HG03558 (cell line): ENCODE results near the gene APP.
"Not testable (repeated sequence)": the region's sequence is repeated elsewhere in the genome, so short reads cannot be mapped to it uniquely, and the experiment has no call there.

ENCODE experiments used
- ATAC-seq: cut with Tn5 transposase; IDR thresholded peaks from one replicate; pipeline ENCODE4 v1.9.1; 2021; ENCODE audit warnings: moderate number of reproducible peaks; ENCODE audit not compliant: unreplicated experiment; ENCODE audit errors: extremely low read depth

APP gene

DNA sequence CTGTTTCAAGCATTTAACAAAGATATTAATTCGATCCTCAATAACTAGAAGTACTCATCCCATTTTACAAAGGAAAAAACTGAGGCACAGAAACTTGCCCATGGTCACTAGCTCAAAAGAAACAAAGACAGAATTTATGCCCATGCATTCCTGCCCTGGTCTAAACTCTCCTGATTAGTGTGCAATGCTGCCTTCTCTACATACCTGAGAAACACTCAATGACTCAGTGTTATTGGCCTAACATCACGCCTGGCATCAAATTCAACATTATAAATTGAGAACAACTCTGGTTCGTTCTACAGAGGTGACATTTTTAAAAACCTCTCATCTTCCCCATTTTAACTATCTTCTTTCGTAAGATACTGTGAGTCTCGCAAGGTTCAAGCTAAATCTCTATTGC is 5.2 kb downstream of the APP start:
- ATAC-seq, result no peak

DNA sequence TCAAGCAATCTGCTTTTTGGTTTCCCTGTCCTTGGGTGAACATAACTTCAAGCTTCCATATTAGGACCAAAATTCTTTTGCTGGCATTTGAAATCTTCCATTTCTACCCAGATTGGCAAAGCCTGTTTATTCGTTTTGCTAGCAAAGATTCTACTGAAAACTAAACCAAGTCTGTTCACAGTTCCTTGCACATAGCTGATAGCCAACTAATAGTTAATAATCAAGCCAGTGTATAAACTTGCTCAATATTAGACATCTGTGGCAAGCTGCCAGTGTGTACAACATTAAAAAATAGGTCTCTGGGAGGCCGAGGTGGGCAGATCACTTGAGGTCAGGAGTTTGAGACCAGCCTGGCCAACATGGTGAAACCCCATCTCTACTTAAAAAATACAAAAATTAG is 6.3 kb downstream of the APP start:
- ATAC-seq, result no peak

DNA sequence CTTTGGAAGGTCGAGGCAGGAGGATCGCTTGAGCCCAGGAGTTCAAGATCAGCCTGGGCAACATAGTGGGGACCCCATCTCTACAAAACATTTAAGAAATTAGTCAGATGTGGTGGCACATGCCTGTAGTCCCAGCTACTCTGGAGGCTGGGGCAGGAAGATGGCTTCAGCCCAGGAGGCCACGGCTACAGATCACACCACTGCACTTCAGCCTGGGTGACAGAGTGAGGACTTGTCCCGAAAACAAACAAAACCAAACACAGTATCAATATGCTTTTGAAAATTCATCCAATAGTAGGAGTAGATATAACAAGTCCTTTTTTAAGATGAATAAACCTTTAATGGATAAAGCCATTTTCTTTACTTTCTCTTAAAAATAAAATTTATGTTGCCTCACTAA is 8.5 kb downstream of the APP start:
- no peak for ATAC-seq

DNA sequence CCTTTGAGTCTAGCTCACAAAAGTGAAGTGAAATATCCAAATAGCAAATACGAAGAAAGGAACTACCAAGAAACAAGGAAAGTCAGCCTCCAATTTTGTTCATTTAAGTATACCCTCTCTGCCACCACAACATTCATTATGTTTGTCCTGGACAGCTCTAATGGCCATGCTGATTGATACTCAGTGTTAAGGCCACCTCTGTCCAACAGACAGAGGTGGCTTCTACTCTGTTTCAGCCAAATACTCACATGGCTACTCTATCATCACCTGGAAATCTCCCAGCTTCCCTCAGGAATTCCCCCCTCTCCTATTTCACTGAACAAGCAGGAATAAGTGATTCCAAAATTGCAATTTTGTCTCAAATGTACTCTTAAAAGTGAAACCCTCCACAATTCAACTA is 10.7 kb downstream of the APP start:
- no peak for ATAC-seq

DNA sequence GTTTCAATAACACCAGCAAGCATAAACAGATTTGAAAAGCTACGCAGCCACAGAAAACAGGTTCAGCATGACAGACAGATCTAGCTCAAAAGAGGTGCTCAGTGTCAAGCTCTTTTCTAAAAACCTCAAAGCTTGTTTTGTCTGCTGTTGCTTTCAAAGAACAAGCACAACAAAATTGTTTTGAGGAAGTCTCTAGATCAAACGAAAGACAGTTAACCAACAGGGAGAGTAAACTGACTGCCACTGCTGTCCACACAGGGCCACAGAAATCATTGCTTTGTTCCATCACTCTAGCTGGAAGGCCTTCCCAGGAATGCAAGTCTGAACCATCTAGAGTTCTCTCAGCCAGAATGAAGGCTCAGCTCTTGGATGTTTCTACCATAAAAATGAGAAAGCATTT is 12.8 kb downstream of the APP start:
- no peak for ATAC-seq

DNA sequence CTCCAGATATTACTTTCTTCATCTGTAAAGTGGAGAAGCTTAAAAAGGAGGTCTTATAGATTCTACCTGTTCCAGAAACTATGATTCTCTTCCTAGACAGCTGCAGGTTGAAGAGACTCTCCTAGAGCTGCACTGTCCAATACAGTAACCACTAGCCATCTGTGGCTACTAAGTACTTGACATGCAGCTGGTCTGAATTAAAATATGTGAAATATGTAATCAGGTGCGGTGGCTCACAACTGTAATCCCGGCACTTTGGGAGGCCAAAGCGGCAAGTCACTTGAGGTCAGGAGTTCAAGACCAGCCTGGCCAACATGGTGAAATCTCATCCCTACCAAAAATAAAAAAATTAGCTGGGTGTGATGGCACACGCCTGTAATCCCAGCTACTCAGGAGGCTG is 15.8 kb downstream of the APP start:
- no peak for ATAC-seq

DNA sequence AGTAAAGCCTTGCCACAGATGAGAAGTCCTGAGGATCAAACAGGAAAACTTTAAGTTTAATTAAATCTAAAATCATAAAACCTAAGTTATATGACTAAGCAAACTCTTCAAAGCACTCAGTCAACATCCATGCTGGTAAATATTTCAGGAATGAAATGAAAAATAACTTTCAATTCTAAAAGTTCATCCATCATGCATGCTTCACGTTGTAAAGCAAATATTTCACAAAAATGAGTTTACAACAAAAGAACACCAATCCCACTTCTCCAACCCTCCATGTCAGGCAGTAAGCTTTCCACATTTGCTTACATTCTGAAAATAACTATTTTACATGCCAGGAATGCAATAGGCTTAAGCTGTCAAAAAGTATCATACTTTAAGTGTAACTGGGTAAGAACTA is 16.8 kb downstream of the APP start:
- no peak for ATAC-seq

DNA sequence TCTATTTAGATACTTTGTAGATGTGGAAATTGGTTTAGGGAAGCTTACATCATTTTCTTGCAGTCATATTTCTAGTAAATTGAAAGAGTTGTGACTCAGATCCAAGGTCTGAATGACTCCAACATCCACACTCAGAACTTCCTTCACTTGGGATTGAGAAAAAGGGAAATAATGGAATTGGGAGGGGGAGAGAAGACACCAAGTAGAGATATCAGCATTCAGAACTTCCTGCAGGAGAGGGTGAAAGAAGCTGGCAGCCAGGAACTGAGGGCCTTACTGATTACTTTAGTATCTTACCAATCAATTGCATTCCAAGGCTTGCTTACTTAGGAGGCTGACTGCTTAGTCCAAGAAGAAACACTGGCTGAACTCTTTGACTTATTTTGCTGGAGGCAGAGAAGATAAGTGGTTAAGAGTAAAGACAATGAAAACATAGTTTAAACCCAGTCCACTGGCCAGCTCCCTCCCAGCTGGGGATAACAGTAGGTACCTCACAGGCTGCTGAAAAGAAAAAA is 21.7 kb downstream of the APP start:
- ATAC-seq, result no peak

DNA sequence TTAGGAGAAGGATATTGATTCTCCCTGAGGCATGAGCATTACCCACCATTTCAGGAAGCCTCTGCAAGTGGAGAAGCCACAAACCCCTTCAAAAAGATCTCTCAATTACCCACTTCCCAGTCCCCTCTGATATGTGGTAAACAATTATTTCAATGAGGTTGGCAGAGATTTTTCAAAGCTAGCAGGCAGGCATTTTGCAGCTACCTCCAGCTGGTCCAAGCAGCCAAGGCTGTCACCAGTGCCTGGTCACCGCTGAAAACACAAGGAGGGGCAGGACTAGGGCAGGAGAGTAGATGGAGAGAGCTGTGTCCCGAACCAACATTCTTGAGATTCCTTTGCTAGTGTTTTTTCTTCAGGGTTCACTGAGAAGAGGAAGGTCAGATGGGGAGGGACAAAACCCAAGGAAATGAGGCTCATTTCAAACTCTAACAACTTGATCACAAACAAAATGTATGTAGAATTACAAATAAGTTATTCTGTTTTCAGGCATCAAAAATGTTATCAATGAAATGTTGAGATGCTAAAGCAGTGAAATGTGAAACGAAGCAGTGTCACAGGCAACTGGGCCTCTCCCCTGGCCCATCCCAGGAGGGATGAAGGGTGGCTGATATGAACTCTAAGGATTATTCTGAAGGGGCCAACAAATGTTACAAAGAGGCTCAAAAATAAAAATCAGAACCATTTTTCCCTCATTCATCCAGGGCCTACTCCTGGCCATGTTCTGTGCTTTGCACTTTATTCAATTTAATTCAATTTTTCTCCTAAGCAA is 22.3 kb downstream of the APP start:
- no peak for ATAC-seq

DNA sequence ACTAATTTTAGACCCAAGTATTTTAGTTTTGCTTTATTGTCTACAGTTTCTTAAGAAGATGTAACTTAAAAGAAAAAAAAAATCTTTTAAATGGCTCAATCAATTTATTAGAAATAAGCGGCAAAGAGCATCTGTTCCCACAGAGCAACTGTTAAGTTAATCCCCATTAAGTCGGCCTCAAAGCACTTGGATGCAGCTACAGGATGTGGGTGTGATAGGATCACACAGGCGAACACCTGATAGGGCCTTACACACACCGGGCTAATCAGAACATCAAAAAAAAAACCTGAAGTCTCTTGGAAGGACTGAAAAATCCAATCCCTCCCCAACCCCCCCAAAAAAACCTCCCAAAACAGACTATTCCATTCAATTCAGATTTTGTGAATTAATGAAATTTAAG is 23.0 kb downstream of the APP start:
- no peak for ATAC-seq

DNA sequence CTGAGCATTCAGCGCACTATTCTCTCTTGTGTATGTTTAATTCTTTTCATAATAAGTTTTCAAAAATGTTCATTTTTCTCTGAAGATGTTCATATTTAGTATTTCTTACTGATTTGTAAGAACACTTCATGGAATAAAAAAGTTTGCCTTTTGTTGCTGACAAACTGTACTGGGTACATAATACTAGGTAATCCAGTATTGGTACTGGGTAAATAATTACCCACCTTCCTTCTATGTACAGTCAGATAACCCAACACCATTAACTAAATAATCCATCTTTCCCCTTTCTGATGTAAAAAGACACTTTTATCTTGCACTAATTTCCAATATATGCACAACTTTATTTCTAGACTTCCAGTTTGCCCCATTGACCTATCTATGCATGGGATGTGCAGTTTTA is 23.9 kb downstream of the APP start:
- no peak for ATAC-seq

DNA sequence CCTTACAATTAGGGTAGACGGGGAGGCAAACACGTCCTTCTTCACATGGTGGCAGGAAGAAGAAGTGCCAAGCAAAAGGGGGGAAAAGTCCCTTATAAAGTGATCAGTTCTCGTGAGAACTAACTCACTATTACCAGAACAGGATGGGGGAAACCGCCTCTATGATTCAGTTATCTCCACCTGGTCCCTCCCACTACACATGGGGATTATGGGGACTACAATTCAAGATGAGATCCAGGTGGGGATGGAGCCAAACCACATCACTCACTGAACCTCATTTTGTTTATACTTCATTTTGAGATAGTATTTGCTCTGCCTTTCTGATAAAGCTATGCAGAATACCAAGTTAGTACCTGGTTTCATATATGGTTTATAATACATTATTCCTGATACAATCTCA is 26.5 kb downstream of the APP start:
- no peak for ATAC-seq

DNA sequence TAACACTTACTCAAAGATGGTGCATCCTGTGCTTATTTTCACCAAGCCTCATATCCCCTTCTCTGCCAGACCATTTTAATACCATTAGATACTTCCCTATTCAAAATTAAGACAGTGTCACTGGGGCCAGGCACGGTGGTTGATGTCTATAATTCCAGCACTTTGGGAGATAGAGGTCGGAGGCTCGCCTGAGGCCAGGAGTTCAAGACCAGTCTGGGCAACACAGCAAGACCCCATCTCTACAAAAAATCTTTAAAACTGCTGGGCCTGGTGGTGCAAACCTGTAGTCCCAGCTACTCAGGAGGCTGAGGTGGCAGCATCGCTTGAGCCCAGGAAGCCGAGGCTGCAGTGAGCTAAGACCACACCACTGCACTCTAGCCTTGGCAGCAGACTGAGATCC is 28.2 kb downstream of the APP start:
- ATAC-seq, result no peak

DNA sequence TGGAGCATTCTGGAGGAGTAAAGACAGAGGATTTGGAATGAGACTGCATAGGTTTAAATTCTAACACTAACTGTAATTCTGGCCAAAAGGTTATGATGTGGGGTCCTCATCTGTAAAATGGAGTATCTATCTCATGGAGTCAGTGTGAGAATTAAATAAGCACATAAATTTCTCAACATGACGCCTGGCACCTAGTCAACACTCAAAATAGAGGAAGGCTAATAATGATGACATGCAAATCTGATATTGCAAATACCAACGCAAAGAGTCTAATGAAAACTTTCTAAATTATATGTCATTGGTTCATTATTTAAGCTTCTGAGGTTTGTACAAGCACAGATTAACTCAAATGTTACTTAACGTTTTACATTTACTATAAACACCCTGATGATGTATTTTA is 29.6 kb downstream of the APP start:
- ATAC-seq, result no peak

DNA sequence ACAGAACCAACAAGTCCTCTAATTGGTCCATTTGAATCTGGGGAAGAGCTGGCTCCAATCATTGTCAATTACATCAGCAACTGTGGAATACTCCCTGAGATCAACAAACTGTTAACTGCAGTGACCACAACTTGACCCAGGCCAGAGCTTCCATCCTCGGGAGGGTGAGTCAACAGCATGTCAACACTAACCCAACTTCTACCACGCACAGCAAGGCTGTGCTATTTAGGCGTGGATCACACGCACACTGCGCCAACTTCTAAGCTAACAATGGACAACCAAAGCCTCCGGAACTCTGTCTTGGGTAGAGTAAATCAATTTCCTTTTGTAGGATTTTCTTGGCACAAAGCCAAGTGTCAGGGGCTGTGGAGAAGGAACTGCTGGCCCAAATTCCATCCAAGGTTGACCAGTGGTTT is 30.4 kb downstream of the APP start:
- no peak for ATAC-seq

DNA sequence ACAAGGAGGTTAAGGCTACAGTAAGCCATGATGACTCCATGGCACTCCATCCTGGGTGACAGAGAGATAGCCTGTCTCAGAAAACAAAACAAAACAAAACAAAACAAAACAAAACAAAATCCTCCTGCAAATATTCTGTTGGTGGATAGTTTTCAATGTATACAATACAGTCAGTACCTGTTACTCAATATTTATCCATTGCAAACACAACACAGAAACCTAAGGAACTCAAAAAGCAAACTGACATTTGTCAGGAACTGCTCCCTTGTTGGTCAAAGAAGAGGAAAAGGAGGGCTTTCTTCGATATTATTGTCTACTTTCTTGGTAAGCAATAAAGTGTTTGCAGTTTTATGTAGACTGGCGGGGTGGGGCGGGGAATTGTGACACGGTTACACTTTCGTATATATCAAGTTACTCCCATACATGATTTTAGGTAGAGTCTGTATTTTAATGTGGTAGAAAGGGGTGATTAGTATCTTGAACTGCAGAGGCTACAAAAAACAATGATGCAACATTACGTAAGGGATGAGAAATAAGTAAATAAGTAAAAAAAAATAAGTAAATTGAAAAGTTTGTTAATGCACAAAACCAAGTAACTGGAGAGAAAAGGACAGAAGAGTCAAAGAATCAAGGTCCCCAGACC is 31.8 kb downstream of the APP start:
- ATAC-seq, result no peak

DNA sequence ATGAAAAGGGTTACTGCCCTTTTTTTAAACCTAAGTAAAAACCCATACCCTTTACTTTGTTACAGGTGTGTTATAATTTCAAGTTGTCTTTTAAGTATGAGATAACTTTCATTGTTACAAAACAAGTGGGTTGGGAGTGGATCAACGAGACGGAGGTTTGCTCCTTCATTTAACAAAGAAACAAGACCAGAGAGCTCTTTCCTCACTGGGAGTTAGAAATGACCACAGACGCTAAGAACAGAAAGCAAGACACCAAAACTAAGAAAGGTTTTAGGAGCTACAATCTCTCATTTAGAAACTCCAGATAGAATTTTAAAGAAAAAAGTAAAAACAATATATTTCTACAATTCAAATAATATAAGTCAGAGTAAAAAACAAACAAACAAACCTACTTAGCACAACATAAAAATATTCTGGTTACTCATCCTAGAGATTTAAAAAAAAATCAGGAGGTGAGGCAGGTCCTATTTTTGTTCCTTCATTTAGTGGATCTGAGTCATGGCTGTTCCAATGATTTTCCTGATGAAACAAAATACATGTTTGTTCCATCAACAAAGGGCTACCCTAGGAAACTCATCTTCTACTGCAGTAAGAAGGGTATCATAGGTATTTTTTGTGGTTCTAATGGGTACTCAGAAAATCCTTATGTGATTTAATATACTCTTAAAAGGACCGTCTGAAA is 33.0 kb downstream of the APP start:
- no peak for ATAC-seq

DNA sequence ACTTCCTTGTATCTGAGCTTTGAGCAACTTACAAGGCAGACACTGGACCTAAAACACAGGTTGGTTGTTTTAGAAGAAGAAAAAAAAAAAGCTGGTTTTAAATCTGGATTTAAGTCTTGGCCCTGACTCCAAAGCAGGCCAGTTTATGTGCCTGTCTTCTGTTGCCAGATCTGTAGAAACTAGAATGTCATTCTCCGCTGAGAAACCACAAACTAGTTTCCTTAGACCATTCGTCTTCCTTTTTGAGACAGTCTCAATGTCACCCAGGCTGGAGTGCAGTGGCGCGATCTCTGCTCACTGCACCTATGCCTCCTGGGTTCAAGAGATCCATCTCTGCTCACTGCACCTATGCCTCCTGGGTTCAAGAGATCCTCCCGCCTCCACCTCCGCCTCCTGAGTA is 33.9 kb downstream of the APP start:
- ATAC-seq, result peak; percentile 97

DNA sequence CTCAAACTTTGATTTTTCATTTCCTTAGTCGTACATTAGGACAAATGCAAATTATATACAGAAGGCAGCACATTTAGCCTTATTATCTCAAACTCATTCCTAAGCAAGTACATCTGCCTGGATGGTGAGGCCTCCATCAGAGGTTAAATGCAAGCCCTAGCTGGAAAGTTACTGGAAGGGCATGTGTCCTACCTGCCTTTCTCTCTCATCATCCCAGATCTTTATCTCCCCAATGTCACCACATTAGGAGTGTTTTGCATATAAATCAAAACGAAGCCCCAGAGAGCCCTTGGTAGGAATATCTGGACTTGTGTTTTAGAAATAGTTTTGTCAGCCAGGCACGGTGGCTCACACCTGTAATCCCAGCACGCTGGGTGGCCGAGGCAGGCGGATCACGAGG is 35.0 kb downstream of the APP start:
- no peak for ATAC-seq

DNA sequence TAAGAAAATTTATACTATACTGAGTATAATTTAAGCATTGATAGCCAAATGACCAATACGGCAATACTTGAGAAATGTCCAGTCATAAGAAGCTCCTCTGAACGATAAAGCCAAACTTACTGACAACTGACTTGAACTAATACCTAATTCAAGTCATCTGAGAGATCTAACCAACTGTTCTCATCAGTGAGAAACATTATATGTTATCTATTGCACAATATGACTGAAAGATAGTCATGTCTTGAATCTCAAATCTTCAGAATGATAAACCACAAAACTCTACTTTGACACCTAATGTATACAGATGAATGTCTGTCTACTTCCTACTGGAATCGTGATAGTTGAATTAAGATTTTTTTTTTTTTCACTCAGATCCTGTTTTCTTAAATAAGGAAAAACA is 39.0 kb downstream of the APP start:
- ATAC-seq, result no peak

DNA sequence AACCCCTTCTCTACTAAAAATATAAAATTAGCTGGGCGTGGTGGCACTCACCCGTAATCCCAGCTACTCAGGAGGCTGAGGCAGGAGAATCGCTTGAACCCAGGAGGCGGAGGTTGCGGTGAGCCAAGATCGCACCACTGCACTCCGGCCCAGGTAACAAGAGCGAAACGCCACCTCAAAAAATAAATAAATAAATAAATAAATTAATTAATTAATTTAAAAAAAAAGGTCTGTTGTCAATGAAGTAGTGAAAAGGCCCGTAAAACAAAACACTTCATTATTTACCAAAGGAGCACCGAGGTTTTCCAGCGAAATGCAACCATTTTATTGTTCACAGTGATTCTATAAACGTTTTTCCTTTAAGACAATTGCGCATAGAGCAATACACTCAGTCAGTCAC is 39.5 kb downstream of the APP start:
- not testable (repeated sequence) for ATAC-seq
